Bronchial epithelial cell (primary cell): ENCODE results near the gene YDJC. TPM values are rescaled to one million over a fixed set of nuclear protein-coding genes. Genes with fewer than 3 reads are reported as not detected.

Source experiments
- DNase-seq: peaks from one replicate; pipeline ENCODE4 v3.0.0-alpha.2; 2010; ENCODE audit warnings: low read depth
- FAIRE-seq: peaks from 2 replicates; lab custom pipeline; 2011; peaks lifted over from hg19 to GRCh38; lab: Jason Lieb, UNC
- H3K27me3 ChIP-seq: 2 replicates; pipeline ENCODE4 v1.5.1; 2011; ENCODE audit warnings: low read length; ENCODE audit not compliant: control insufficient read depth, insufficient read depth
- H3K36me3 ChIP-seq: 2 replicates; pipeline ENCODE4 v1.5.1; 2011; ENCODE audit warnings: low read length; ENCODE audit not compliant: control insufficient read depth, insufficient read depth
- H3K4me3 ChIP-seq: 2 replicates; pipeline ENCODE4 v1.5.1; 2011; ENCODE audit warnings: mild to moderate bottlenecking, low read depth, low read length, control low read depth
- CTCF ChIP-seq: IDR thresholded peaks from 2 replicates; pipeline ENCODE4 v1.5.1; 2011; ENCODE audit warnings: mild to moderate bottlenecking, moderate library complexity, low read length, control low read depth, inconsistent platforms; ENCODE audit not compliant: insufficient read depth, severe bottlenecking
- total RNA-seq: library from RNA; depleted of rRNA; stranded (reverse); fragments of >200 nt; gene quantifications from 2 replicates; pipeline ENCODE4 v1.2.1, GENCODE V29; 2014

The YDJC gene
- total RNA-seq, 1 donor from 2014 or later: 67.9 TPM

DNA sequence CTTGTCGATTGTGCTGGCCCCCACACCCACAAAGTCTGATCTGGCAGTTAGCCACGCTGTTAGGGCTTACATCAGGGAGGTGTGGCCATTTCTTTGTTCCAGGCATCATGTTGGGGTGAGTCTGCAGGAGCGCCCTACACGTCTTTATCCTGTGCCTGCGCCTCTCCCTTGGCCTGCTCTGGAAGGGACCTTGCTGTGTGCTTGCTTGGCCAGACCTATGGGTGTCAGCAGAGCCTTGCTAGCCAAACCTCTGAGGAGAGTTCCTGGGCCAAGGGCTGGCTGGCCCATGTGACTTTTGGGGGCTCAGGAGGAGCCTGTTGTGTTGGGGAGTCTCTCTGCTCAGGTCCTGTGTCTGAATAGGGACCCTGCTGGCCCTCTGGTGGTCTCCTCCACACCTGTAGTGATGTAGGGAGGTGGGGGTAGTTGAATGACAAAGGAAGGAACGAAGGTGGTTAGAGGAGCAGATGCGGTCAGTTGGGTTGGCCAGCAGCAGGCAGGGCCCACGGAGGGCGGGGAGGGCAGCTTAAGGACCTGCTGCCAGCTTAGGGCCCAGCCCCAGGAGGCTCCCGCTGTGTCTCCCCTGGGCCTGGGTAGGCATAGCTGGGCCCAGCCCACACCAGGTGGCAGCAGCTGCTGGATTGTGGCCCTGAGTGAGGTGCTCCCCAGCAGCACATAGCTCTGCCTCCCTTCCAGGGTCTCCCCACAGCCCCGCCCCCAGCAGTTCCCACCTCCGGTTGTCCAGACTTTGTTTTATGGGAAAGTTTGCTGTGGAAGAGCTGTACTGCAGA lies 43.9 kb upstream of the YDJC start:
- DNase-seq (no peak), FAIRE-seq (no peak)

GRCh38 chr22:21672107-21672629 lies 42.3 kb upstream of the YDJC start:
- FAIRE-seq (no peak), DNase-seq (no peak)
- H3K4me3 ChIP-seq: no peak overlapping the region
- H3K27me3 ChIP-seq: no peaks in the 10 kb centered on the region
- H3K36me3 ChIP-seq: peaks cover 16% of the 10 kb centered on the region
- no peak for TF ChIP-seq CTCF

More for the DNA sequence above, 43.9 kb upstream of the YDJC start:
- H3K4me3 ChIP-seq: no peak overlapping the region
- H3K36me3 ChIP-seq: peaks cover 16% of the 10 kb centered on the region
- no peaks in the 10 kb centered on the region for H3K27me3 ChIP-seq
- TF ChIP-seq CTCF: no peak

DNA sequence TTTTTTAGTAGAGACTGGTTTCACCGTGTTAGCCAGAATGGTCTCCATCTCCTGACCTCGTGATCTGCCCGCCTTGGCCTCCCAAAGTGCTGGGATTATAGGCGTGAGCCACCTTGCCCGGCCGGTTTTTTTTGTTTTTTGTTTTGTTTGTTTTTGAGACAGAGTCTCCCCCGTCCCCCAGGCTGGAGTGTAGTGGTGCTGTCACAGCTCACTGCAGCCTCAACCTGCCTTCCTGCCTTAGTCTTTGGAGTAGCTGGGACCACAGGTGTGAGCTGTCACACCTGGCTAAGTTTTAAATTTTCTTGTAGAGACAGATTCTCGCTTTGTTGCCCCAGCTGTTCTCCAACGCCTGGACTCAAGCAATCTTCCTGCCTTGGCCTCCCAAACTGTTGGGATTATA lies 39.2 kb upstream of the YDJC start:
- H3K4me3 ChIP-seq: no peak overlapping the region
- DNase-seq (peak; percentile 21), FAIRE-seq (no peak)
- peaks cover 11% of the 10 kb centered on the region for H3K36me3 ChIP-seq
- TF ChIP-seq CTCF: no peak
- H3K27me3 ChIP-seq: no peaks in the 10 kb centered on the region

- Histone ChIP-seq H3K36me3 (peaks cover 2% of the 10 kb centered on the region), H3K4me3 (peak overlapping the region; percentile 88), H3K27me3 (no peaks in the 10 kb centered on the region)
- DNase-seq (no peak), FAIRE-seq (no peak)
- no peak for TF ChIP-seq CTCF
These were observed 37.0 kb upstream of the YDJC start for GRCh38 chr22:21666786-21667185.

DNA sequence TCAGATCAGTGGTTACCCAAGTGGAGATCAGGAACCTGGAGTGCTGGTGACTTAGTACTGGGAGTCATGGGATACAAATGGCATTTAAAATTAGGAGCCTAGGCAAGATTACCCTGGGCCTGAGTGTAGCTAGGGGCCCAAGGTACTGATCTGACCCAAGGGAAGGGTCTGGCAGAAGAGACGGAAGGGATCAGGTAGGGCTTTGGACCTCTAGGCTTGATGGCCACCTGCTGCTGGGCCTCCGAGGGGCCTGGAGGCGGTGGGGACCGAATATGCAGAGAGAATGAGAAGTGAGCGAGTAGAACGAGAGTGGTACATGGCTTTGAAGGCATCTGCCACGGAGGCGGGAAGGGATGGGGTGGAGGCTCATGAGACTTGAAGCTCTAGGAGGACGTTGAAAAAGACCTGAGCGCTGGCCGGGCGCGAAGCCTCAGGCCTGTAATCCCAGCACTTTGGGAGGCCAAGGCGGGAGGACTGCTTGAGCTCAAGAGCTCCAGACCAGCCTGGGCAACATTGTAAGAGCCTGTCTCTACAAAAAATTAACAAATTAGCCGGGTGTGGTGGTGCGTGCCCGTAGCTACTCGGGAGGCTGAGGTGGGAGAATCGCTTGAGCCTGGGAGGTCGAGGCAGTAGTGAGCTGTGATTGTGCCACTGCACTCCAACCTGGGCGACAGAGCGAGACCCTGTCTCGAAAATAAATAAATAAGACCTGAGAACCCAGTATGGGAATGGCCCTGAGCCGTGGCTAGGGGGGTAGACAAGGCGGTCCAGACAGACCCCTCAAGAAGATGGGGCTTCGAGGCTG lies 35.4 kb upstream of the YDJC start:
- no peak for TF ChIP-seq CTCF
- no peak for FAIRE-seq
- H3K36me3 ChIP-seq: no peaks in the 10 kb centered on the region

More for the DNA sequence above, 35.4 kb upstream of the YDJC start:
- DNase-seq: no peak
- Histone ChIP-seq H3K4me3 (peak overlapping the region; percentile 88), H3K27me3 (no peaks in the 10 kb centered on the region)
